ENCODE results near the gene BAZ2B. TPM values are rescaled to one million over a fixed set of nuclear protein-coding genes. Genes with fewer than 3 reads are reported as not detected.

The BAZ2B gene
- total RNA-seq, 2 donors from 2014 or later, result 53.1 to 64.1 TPM

GRCh38 chr2:159351977-159352376, 264.4 kb downstream of the BAZ2B start:
- Histone ChIP-seq H3K4me3 (ENCODE audit: low read length) (no peak overlapping the region), H3K27me3 (ENCODE audit: control insufficient read depth, insufficient read depth, low read length, poor library complexity, severe bottlenecking) (no peaks in the 10 kb centered on the region), H3K36me3 (ENCODE audit: control insufficient read depth, insufficient read depth, low read length) (peaks cover 42% of the 10 kb centered on the region), H3K9me3 (ENCODE audit: control insufficient read depth, low read length) (no peaks in the 10 kb centered on the region), H3K9ac (ENCODE audit: extremely low read depth, low read length, poor library complexity, severe bottlenecking) (no peak overlapping the region), H3K4me1 (ENCODE audit: control insufficient read depth, insufficient read depth, low read length) (no peaks in the 10 kb centered on the region), H3K27ac (ENCODE audit: low read depth, low read length) (no peak overlapping the region)
- peaks cover 46% of the 10 kb centered on the region for H3K36me3 Mint-ChIP-seq (ENCODE audit: low read depth)
- no peaks in the 10 kb centered on the region for H3K4me1 Mint-ChIP-seq
- DNase-seq, result no peak
- no peak overlapping the region for H3K4me3 Mint-ChIP-seq
- no peaks in the 10 kb centered on the region for H3K9me3 Mint-ChIP-seq
- H3K27ac Mint-ChIP-seq, result no peak overlapping the region
- TF ChIP-seq CTCF (conservative IDR thresholded peaks at IDR 0.05), result no peak
- 91 to 100% methylated on average over 3 of the region's 3 CpGs for WGBS, 2 experiments (ENCODE audit: insufficient coverage in 1 of 2, insufficient read length in 1 of 2)
- no peaks in the 10 kb centered on the region for H3K27me3 Mint-ChIP-seq (ENCODE audit: insufficient read depth)

- no peaks in the 10 kb centered on the region for H3K9me3 ChIP-seq (ENCODE audit: control insufficient read depth, low read length)
Observed at GRCh38 chr2:159349674-159350299, 266.6 kb downstream of the BAZ2B start.

DNA sequence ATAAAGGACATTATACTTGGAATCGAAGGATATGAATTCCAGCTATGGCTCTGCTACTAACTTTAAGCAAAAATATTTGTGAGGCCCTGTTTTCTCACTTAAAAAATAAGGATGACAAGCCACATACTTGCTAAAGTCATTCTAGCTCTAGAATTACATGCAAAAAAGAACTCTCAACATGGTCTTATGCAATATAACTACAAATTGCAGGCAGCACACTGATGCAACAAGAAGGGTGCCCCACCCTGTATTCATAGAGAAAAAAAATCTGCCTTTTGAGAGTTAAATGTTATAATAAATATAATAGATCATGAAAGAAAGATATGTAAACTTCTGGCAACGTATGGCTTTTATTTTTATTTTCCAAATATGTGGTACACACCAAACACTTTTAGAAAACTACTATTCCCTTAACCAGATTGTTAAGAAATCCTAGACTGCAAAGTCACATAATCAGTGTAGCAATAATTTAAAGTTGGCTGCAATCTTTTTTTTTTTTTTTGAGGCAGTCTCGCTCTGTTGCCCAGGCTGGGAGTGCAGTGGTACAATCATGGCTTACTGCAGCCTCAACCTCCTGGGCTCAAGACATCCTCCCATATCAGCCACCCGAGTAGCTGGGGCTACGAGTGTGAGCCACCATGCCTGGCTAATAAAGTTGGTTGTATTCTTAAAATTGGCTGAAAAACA, 289.6 kb downstream of the BAZ2B start:
- no peak overlapping the region for H3K4me3 ChIP-seq (ENCODE audit: low read length)
- H3K9ac ChIP-seq (ENCODE audit: extremely low read depth, low read length, poor library complexity, severe bottlenecking), result no peak overlapping the region
- Mint-ChIP-seq H3K27me3 (ENCODE audit: insufficient read depth) (no peaks in the 10 kb centered on the region), H3K36me3 (ENCODE audit: low read depth) (peaks cover 35% of the 10 kb centered on the region), H3K4me3 (no peak overlapping the region), H3K9me3 (no peaks in the 10 kb centered on the region), H3K4me1 (no peaks in the 10 kb centered on the region), H3K27ac (no peak overlapping the region)
- no peaks in the 10 kb centered on the region for H3K4me1 ChIP-seq (ENCODE audit: control insufficient read depth, insufficient read depth, low read length)
- H3K27ac ChIP-seq (ENCODE audit: low read depth, low read length), result no peak overlapping the region
- no peak for DNase-seq
- H3K36me3 ChIP-seq (ENCODE audit: control insufficient read depth, insufficient read depth, low read length), result peaks cover 48% of the 10 kb centered on the region
- no peaks in the 10 kb centered on the region for H3K9me3 ChIP-seq (ENCODE audit: control insufficient read depth, low read length)
- 95 to 100% methylated on average over 1 to 5 of the region's 5 CpGs for WGBS, 2 experiments (ENCODE audit: insufficient coverage in 1 of 2, insufficient read length in 1 of 2)
- no peak for TF ChIP-seq CTCF (conservative IDR thresholded peaks at IDR 0.05)
- no peaks in the 10 kb centered on the region for H3K27me3 ChIP-seq (ENCODE audit: control insufficient read depth, insufficient read depth, low read length, poor library complexity, severe bottlenecking)

More at GRCh38 chr2:159349674-159350299, 266.6 kb downstream of the BAZ2B start:
- 93 to 100% methylated on average over 6 of the region's 6 CpGs for WGBS, 2 experiments (ENCODE audit: insufficient coverage in 1 of 2, insufficient read length in 1 of 2)
- no peak for TF ChIP-seq CTCF (conservative IDR thresholded peaks at IDR 0.05)
- no peaks in the 10 kb centered on the region for H3K27me3 ChIP-seq (ENCODE audit: control insufficient read depth, insufficient read depth, low read length, poor library complexity, severe bottlenecking)
- H3K27ac ChIP-seq (ENCODE audit: low read depth, low read length), result no peak overlapping the region
- H3K9ac ChIP-seq (ENCODE audit: extremely low read depth, low read length, poor library complexity, severe bottlenecking), result no peak overlapping the region
- H3K36me3 Mint-ChIP-seq (ENCODE audit: low read depth), result peaks cover 42% of the 10 kb centered on the region
- DNase-seq, result no peak
- no peak overlapping the region for H3K27ac Mint-ChIP-seq
- H3K4me1 ChIP-seq (ENCODE audit: control insufficient read depth, insufficient read depth, low read length), result no peaks in the 10 kb centered on the region
- H3K4me3 ChIP-seq (ENCODE audit: low read length), result no peak overlapping the region
- H3K36me3 ChIP-seq (ENCODE audit: control insufficient read depth, insufficient read depth, low read length), result peaks cover 55% of the 10 kb centered on the region
- no peak overlapping the region for H3K4me3 Mint-ChIP-seq
- H3K27me3 Mint-ChIP-seq (ENCODE audit: insufficient read depth), result no peaks in the 10 kb centered on the region
- no peaks in the 10 kb centered on the region for H3K4me1 Mint-ChIP-seq
- H3K9me3 Mint-ChIP-seq, result no peaks in the 10 kb centered on the region
